HG03066 (cell line): ENCODE data around the gene SLC41A3.
"Not testable (repeated sequence)": the region's sequence is repeated elsewhere in the genome, so short reads cannot be mapped to it uniquely, and the experiment has no call there.

ENCODE experiments used
- ATAC-seq: cut with Tn5 transposase; IDR thresholded peaks from one replicate; pipeline ENCODE4 v1.9.1; 2021; ENCODE audit warnings: low read depth; ENCODE audit not compliant: unreplicated experiment

Gene SLC41A3

GRCh38 chr3:126107203-126107939, 23.4 kb upstream of the SLC41A3 start:
- ATAC-seq: no peak

GRCh38 chr3:126106336-126107202, 22.6 kb upstream of the SLC41A3 start:
- ATAC-seq: no peak

- no peak for ATAC-seq
Measured at GRCh38 chr3:126105691-126106187, 21.8 kb upstream of the SLC41A3 start.

GRCh38 chr3:126104742-126105605, 21.1 kb upstream of the SLC41A3 start:
- no peak for ATAC-seq

GRCh38 chr3:126104028-126104635, 20.2 kb upstream of the SLC41A3 start:
- no peak for ATAC-seq

GRCh38 chr3:126103121-126104027, 19.4 kb upstream of the SLC41A3 start:
- no peak for ATAC-seq

GRCh38 chr3:126102530-126102951, 18.6 kb upstream of the SLC41A3 start:
- no peak for ATAC-seq

- ATAC-seq: no peak
Measured at GRCh38 chr3:126102011-126102410, 18.1 kb upstream of the SLC41A3 start.

- no peak for ATAC-seq
Measured at GRCh38 chr3:126101521-126101982, 17.6 kb upstream of the SLC41A3 start.

- no peak for ATAC-seq
Measured at GRCh38 chr3:126100634-126101301, 16.8 kb upstream of the SLC41A3 start.

- ATAC-seq: no peak
Measured at GRCh38 chr3:126100269-126100633, 16.3 kb upstream of the SLC41A3 start.

- no peak for ATAC-seq
Measured at GRCh38 chr3:126098391-126098858, 14.5 kb upstream of the SLC41A3 start.

- ATAC-seq: no peak
Measured at GRCh38 chr3:126097801-126098200, 13.9 kb upstream of the SLC41A3 start.

- not testable (repeated sequence) for ATAC-seq
Measured at GRCh38 chr3:126096274-126096673, 12.3 kb upstream of the SLC41A3 start.

- not testable (repeated sequence) for ATAC-seq
Measured at GRCh38 chr3:126092128-126092527, 8.2 kb upstream of the SLC41A3 start.

GRCh38 chr3:126087552-126088175, 3.7 kb upstream of the SLC41A3 start:
- ATAC-seq: no peak

- ATAC-seq: no peak
Measured at GRCh38 chr3:126085841-126086240, 1.9 kb upstream of the SLC41A3 start.

GRCh38 chr3:126085276-126085675, 1.4 kb upstream of the SLC41A3 start:
- no peak for ATAC-seq
